ENCODE results near the gene TUBB4B. TPM values are rescaled to one million over a fixed set of nuclear protein-coding genes. Genes with fewer than 3 reads are reported as not detected.

Gene TUBB4B
- total and polyA plus RNA-seq, 11 donors, result 244 to 900 (median 515) TPM

DNA sequence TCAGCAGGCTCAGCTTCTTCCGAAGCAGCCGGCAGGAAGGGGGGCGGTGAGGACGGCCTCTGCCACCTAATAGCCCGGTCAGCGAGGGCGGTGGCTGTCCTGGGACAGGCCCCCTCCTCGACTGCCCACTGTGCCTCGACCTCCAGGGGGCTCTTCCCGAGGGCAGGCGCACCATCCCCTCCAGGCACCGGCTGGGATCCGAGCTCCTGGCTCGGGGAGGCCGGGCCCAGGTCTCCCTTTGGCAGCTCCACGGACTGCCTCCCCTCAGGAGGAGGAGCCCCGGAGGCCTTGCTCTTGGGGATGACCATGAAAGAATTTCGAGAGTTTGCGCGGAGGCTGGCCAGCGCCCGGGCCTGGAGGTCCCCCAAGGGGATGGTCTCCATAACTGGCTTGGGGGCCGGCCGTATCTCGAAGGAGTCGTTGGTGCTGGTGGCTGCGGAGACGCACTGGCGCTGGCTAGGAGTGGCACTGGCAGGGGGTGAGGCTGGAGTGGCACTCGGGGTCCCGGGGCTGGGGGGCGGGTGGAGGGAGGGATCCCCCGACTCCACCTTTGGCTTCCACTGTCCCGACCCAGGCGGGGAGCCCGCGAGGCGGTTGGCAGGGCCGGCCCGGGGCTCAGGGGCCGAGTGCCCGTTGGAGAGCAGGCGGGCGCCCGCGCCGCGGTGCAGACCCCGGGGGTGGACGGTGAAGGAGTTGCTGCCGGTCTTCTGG, 41.5 kb upstream of the TUBB4B start:
- 6 to 8% (median 8%) methylated on average over 13 to 51 of the region's 51 CpGs; no CpG with 5 or more reads in 1 of the 4 donors for WGBS, 4 donors
- ATAC-seq, result no peak
- Histone ChIP-seq H3K4me1 (peaks cover 9 to 90% (median 78%) of the 10 kb centered on the region in 12 donors), H3K9me3 (no peaks in the 10 kb centered on the region), H3K36me3 (no peaks in the 10 kb centered on the region), H3K27me3 (no peaks in the 10 kb centered on the region), H3K4me3 (peak overlapping the region; percentile 23 to 94 (median 66)), H3K27ac (peak overlapping the region in 9 of 12 donors; percentile 0 to 70 (median 33))
- intact Hi-C loops (cut with DNase I), result loop anchor here in 1 of 10 donors (1.0 kb wide), 1 partner anchor 11 kb away; the partner anchor contains the start of genes ANAPC2 and SSNA1
- TF ChIP-seq POLR2A (IDR thresholded peaks at IDR 0.05), result no peak
- TF ChIP-seq, protein P1, sequence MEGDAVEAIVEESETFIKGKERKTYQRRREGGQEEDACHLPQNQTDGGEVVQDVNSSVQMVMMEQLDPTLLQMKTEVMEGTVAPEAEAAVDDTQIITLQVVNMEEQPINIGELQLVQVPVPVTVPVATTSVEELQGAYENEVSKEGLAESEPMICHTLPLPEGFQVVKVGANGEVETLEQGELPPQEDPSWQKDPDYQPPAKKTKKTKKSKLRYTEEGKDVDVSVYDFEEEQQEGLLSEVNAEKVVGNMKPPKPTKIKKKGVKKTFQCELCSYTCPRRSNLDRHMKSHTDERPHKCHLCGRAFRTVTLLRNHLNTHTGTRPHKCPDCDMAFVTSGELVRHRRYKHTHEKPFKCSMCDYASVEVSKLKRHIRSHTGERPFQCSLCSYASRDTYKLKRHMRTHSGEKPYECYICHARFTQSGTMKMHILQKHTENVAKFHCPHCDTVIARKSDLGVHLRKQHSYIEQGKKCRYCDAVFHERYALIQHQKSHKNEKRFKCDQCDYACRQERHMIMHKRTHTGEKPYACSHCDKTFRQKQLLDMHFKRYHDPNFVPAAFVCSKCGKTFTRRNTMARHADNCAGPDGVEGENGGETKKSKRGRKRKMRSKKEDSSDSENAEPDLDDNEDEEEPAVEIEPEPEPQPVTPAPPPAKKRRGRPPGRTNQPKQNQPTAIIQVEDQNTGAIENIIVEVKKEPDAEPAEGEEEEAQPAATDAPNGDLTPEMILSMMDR (IDR thresholded peaks at IDR 0.05), result no peak
- no peak for DNase-seq

DNA sequence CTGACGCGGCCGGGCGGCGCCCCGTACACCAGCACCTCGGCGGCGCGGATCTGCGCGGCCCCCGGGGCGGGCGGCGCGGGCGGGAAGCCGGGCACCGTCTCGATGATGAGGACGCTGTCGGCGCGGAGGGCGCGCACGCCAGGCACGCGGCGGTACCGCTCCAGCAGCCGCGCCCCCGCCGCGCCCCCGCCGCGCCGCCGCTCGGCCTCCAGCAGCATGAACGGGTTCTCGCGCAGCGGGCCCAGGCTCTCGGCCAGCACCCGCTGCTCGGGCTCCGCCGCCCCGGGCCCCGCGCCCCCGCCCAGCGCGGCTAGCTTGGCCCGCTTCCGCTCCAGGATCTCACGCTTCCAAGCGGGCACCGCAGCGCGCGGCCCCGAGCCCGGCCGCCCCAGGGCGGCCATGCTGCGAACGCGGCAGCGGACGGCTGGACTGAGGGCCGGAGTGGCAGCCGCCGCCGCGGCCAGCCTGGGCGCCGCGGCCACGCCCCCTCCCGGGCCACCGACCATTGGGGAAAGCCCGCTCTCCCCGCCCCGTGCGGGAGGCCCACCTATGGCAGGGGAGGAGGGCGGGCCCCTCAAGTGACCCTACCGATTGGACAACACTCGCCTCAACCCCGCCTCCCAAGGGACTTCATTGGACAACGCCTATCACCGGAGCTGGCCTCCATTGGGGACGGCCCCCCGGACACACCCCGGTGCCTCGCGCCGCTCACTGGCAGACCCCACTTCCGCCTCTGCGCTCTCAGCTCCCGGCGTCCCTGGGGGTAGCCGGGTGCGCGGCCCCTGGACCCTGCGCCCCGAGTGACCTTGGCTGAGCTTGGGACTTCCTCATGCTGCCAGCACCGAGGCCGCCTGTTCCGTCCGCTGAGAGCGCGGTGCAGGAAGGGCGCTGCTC, 40.5 kb upstream of the TUBB4B start, which contains the start of gene TPRN:
Gene TPRN, minus strand, starts transcription at position 431 of the 894 bp plus-strand sequence. Its CDS starts 30 bp downstream, at position 401.
- WGBS, 4 donors, result 1% methylated on average over 18 to 118 of the region's 118 CpGs
- intact Hi-C loops (cut with DNase I), result loop anchor here in 1 of 10 donors (1.0 kb wide), 1 partner anchor 12 kb away; the partner anchor contains the start of genes ANAPC2 and SSNA1
- H3K4me3 ChIP-seq, result peak within 1 kb of the TSS; percentile 23 to 94 (median 68)
- ATAC-seq (peak; percentile 97 to 99 (median 98)), DNase-seq (peak; percentile 99 to 100 (median 100))
- peaks cover 10 to 88% (median 74%) of the 10 kb centered on the region in 12 donors for H3K4me1 ChIP-seq
- TF ChIP-seq, protein P1 (IDR thresholded peaks at IDR 0.05), result peak in 1 of 12 donors; percentile 7
- TF ChIP-seq POLR2A (IDR thresholded peaks at IDR 0.05), result peak; percentile 80 to 85
- no peaks in the 10 kb centered on the region for H3K9me3 ChIP-seq
- no peaks in the 10 kb centered on the region for H3K27me3 ChIP-seq
- H3K27ac ChIP-seq, result peak within 1 kb of the TSS; percentile 48 to 99 (median 88)
- H3K36me3 ChIP-seq, result no peaks in the 10 kb centered on the region

DNA sequence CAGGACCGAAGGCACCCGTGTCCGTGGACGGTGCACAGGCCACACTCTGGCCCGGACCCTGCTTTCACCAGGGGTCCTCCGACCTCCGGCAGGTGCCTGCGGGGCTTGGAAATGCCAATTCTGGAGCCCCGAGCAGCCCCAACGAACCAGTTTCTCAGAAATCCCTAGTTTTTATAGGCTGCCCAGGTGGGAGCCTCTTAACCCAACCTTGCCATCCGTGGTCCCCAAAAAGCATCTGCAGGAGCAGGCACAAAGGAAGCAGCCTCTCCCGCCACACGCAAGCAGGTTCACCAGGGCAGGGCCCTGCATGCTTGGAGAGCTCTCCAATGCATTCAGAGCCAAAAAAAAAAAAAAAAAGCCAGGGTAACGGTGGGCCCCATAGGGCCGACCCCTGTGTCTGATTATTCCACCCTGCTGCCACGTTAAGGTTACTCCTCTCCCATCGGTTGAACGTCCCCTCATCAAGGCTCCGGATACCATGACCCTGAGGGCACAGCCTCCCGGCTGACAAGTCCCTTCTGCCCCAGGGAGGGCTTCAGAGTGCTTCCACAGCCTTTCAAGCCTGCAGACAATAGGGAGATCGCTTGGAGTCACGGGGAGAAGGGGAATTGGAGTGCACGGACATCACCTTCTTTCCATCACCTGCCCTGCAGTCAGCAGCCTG, 39.8 kb upstream of the TUBB4B start:
- peak overlapping the region; percentile 15 to 94 (median 68) for H3K4me3 ChIP-seq
- ATAC-seq (no peak), DNase-seq (no peak)
- no peaks in the 10 kb centered on the region for H3K9me3 ChIP-seq
- H3K4me1 ChIP-seq, result peaks cover 12 to 87% (median 74%) of the 10 kb centered on the region in 12 donors
- no peaks in the 10 kb centered on the region for H3K36me3 ChIP-seq
- H3K27me3 ChIP-seq, result no peaks in the 10 kb centered on the region
- H3K27ac ChIP-seq, result peak overlapping the region; percentile 48 to 99 (median 88)
- no peak for TF ChIP-seq POLR2A (IDR thresholded peaks at IDR 0.05)
- TF ChIP-seq, protein P1 (IDR thresholded peaks at IDR 0.05), result no peak
- intact Hi-C loops (cut with DNase I), result no loop called here
- 10 to 13% (median 13%) methylated on average over 23 of the region's 23 CpGs for WGBS, 4 donors

All from heart left ventricle (tissue), 16 donors.